HCT116 (cell line): ENCODE measurements around the gene BOC. TPM values are rescaled to one million over a fixed set of nuclear protein-coding genes. Genes with fewer than 3 reads are reported as not detected.

Experiments
- ATAC-seq: fragments of 200-7000 bp; cut with Tn5 transposase; 2 replicates; pipeline ENCODE4 v1.9.1; 2020; ENCODE audit warnings: mild to moderate bottlenecking, moderate library complexity
- BruUV-seq: library from RNA; stranded (reverse); fragments of 400-500 nt; replicated peaks from 2 replicates; lab custom pipeline; 2021; lab: Mats Ljungman, UMichigan
- CTCF ChIA-PET: fragments of 300-600 bp; sonication (Branson Sonifier 250); formaldehyde crosslinking; loops from one replicate; lab custom pipeline; 2021; ENCODE audit warnings: antibody characterized with exemption; lab: Charles Lee
- POLR2A ChIA-PET: fragments of 300-600, 350-600 bp; sonication (Branson Sonifier 250); formaldehyde crosslinking; loops from one replicate; lab custom pipeline; 2021; ENCODE audit warnings: antibody characterized with exemption; lab: Charles Lee
- RAD21 ChIA-PET, 2 experiments: fragments of 300-600 bp; sonication (Branson Sonifier 250); formaldehyde crosslinking; loops; one replicate each; lab custom pipeline; 2023; ENCODE audit warnings: low total read pairs in 2 of 2; ENCODE audit not compliant: uncharacterized antibody in 2 of 2, unreplicated experiment in 2 of 2, low non-redundant PET in 1 of 2; lab: Charles Lee
- DNase-seq: peaks from one replicate; pipeline ENCODE4 v3.0.0-alpha.2; 2010; ENCODE audit warnings: low read depth, low spot score
- H2AFZ ChIP-seq: fragments of 200-600 bp; shearing (Covaris generic), sonication (generic); 2 replicates; pipeline ENCODE4 v1.6.1; 2017; ENCODE audit warnings: low read depth, mixed run types, mixed read lengths, antibody characterized with exemption, low read length; ENCODE audit not compliant: poor library complexity, severe bottlenecking
- H3K27ac ChIP-seq: 2 replicates; pipeline ENCODE4 v1.5.1; 2012; ENCODE audit warnings: low read depth, low read length
- H3K27me3 ChIP-seq: fragments of 200-600 bp; sonication (generic); 2 replicates; pipeline ENCODE4 v1.6.1; 2016; ENCODE audit warnings: mixed run types, low read length, mixed read lengths; ENCODE audit not compliant: insufficient read depth
- H3K36me3 ChIP-seq, 2 experiments: fragments of 200-500 bp in 1 of 2; fragments of 200-600 bp in 1 of 2; sonication (Bioruptor generic) in 1 of 2; sonication (generic) in 1 of 2; 2 replicates each; pipeline versions ENCODE4 v1.5.1 to v1.6.1; 2014 to 2016; ENCODE audit warnings: low read length in 2 of 2, inconsistent platforms in 1 of 2, mixed read lengths in 1 of 2, mixed run types in 1 of 2; ENCODE audit not compliant: insufficient read depth in 2 of 2, control insufficient read depth in 1 of 2
- H3K4me1 ChIP-seq, 2 experiments: fragments of 200-600 bp in 1 of 2; sonication (generic) in 1 of 2; 2 replicates each; pipeline versions ENCODE4 v1.5.1 to v1.6.1; 2012 to 2017; ENCODE audit warnings: low read length in 2 of 2, inconsistent platforms in 1 of 2, mild to moderate bottlenecking in 1 of 2, mixed read lengths in 1 of 2, mixed run types in 1 of 2, moderate library complexity in 1 of 2; ENCODE audit not compliant: insufficient read depth in 2 of 2, control insufficient read depth in 1 of 2
- H3K4me2 ChIP-seq: fragments of 200-600 bp; sonication (generic); 2 replicates; pipeline ENCODE4 v1.6.1; 2017; ENCODE audit warnings: mixed run types, low read length, mixed read lengths
- H3K4me3 ChIP-seq, 2 experiments: fragments of 200-600 bp in 1 of 2; sonication (generic) in 1 of 2; replicated peaks in 1 of 2; 2 replicates each; pipeline ENCODE4 v1.5.1; 2011 to 2016; ENCODE audit warnings: low read length in 2 of 2, control low read depth in 1 of 2, low read depth in 1 of 2, mild to moderate bottlenecking in 1 of 2, mixed read lengths in 1 of 2, mixed run types in 1 of 2
- H3K79me2 ChIP-seq: fragments of 200-600 bp; sonication (generic); 2 replicates; pipeline ENCODE4 v1.6.1; 2017; ENCODE audit warnings: mild to moderate bottlenecking, mixed run types, low read length, moderate library complexity, mixed read lengths; ENCODE audit not compliant: insufficient read depth
- H3K9ac ChIP-seq: fragments of 200-600 bp; sonication (generic); 2 replicates; pipeline ENCODE4 v1.6.1; 2016; ENCODE audit warnings: low read length, mixed read lengths
- H3K9me2 ChIP-seq: fragments of 200-600 bp; sonication (generic), shearing (Covaris generic); 2 replicates; pipeline ENCODE4 v1.6.1; 2017; ENCODE audit warnings: mixed run types, mild to moderate bottlenecking, moderate library complexity; ENCODE audit not compliant: insufficient read depth
- H3K9me3 ChIP-seq, 2 experiments: fragments of 200-500 bp in 1 of 2; fragments of 200-600 bp in 1 of 2; sonication (Bioruptor generic) in 1 of 2; sonication (generic) in 1 of 2; 2 replicates each; pipeline ENCODE4 v1.6.1; 2014 to 2017; ENCODE audit warnings: low read length in 2 of 2, mixed read lengths in 2 of 2, inconsistent platforms in 1 of 2, low read depth in 1 of 2, mild to moderate bottlenecking in 1 of 2, mixed run types in 1 of 2, moderate library complexity in 1 of 2; ENCODE audit not compliant: control insufficient read depth in 1 of 2, insufficient read depth in 1 of 2
- H4K20me1 ChIP-seq: fragments of 200-600 bp; sonication (generic), shearing (Covaris generic); 2 replicates; pipeline ENCODE4 v1.6.1; 2017; ENCODE audit warnings: mixed run types, mild to moderate bottlenecking, moderate library complexity; ENCODE audit not compliant: insufficient read depth
- FOSL1 ChIP-seq: IDR thresholded peaks from 2 replicates; pipeline ENCODE4 v1.6.1; 2012; ENCODE audit warnings: low read depth
- POLR2A ChIP-seq: IDR thresholded peaks from 2 replicates; pipeline ENCODE4 v1.7.0; 2011; ENCODE audit warnings: borderline replicate concordance; ENCODE audit not compliant: insufficient read depth, insufficient read length; ENCODE audit errors: extremely low read depth
- POLR2AphosphoS5 ChIP-seq: IDR thresholded peaks from 2 replicates; pipeline ENCODE4 v1.6.1; 2011; ENCODE audit warnings: mild to moderate bottlenecking, low read depth, low read length, moderate library complexity
- RAD21 ChIP-seq: IDR thresholded peaks from 2 replicates; pipeline ENCODE4 v1.6.1; 2012; ENCODE audit warnings: low read depth, mild to moderate bottlenecking
- SIN3A ChIP-seq: IDR thresholded peaks from 2 replicates; pipeline ENCODE4 v1.6.1; 2012; ENCODE audit warnings: low read depth
- SP1 ChIP-seq: IDR thresholded peaks from 2 replicates; pipeline ENCODE4 v1.6.1; 2012; ENCODE audit warnings: low read depth
- TCF7L2 ChIP-seq: IDR thresholded peaks from 2 replicates; pipeline ENCODE4 v1.7.0; 2011; ENCODE audit warnings: borderline replicate concordance, inconsistent platforms; ENCODE audit not compliant: insufficient read depth, insufficient read length; ENCODE audit errors: extremely low read depth
- YY1 ChIP-seq: IDR thresholded peaks from 2 replicates; pipeline ENCODE4 v1.6.1; 2011; ENCODE audit warnings: low read length, low read depth, moderate library complexity, mild to moderate bottlenecking; ENCODE audit not compliant: insufficient replicate concordance; ENCODE audit errors: extremely low read depth
- ZNF274 ChIP-seq: fragments of 200-500 bp; sonication (Bioruptor generic); IDR thresholded peaks from 2 replicates; pipeline ENCODE4 v1.6.1; 2014; ENCODE audit warnings: mild to moderate bottlenecking, low read depth, low read length, inconsistent platforms
- intact Hi-C: fragments of 100-400 bp; cut with micrococcal nuclease; formaldehyde crosslinking; loops from 2 replicates; pipeline ENCODE4 v1.10.0; 2022
- total RNA-seq: library from RNA; stranded (reverse); gene quantifications from one replicate; pipeline ENCODE4 v1.2.1, GENCODE V29; 2021; ENCODE audit not compliant: unreplicated experiment
- TF ChIP-seq, protein P1 (sequence below), 3 experiments: fragments of 200-600 bp in 1 of 3; sonication (generic) in 1 of 3; IDR thresholded peaks in 2 of 3; conservative IDR thresholded peaks in 1 of 3; 2 replicates each; pipeline ENCODE4 v1.5.1; 2012 to 2017; ENCODE audit warnings: low read depth in 2 of 3, low read length in 2 of 3, antibody characterized with exemption in 1 of 3, borderline replicate concordance in 1 of 3, control low read depth in 1 of 3, mild to moderate bottlenecking in 1 of 3, mixed read lengths in 1 of 3, mixed run types in 1 of 3, moderate library complexity in 1 of 3; ENCODE audit not compliant: insufficient read depth in 1 of 3
- TF ChIP-seq, protein P2 (sequence below): IDR thresholded peaks from 2 replicates; pipeline ENCODE4 v1.6.1; 2012

Gene BOC
- total RNA-seq, 1 experiment from 2014 or later = 3.3 TPM

DNA sequence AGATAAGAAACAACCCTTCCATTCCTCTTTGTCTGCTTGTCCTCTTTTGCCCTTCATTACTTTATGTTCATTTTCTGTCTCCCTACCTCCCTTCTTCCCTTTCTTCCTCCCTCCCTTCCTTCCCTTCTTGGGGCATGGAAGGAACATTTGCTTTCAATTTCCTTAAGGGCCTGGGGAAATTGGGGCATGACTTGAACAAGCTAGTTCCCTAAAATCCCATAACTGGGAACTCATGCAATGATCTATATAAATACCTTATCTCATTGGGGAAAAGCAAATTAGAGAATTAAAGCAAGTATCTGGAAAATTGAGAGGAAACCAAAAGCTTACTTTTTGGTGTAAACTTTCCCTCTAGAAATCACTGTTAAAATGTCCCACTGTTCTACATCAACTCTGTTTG lies 35.7 kb downstream of the BOC start (continued):
- TF ChIP-seq ZNF274 = no peak

DNA sequence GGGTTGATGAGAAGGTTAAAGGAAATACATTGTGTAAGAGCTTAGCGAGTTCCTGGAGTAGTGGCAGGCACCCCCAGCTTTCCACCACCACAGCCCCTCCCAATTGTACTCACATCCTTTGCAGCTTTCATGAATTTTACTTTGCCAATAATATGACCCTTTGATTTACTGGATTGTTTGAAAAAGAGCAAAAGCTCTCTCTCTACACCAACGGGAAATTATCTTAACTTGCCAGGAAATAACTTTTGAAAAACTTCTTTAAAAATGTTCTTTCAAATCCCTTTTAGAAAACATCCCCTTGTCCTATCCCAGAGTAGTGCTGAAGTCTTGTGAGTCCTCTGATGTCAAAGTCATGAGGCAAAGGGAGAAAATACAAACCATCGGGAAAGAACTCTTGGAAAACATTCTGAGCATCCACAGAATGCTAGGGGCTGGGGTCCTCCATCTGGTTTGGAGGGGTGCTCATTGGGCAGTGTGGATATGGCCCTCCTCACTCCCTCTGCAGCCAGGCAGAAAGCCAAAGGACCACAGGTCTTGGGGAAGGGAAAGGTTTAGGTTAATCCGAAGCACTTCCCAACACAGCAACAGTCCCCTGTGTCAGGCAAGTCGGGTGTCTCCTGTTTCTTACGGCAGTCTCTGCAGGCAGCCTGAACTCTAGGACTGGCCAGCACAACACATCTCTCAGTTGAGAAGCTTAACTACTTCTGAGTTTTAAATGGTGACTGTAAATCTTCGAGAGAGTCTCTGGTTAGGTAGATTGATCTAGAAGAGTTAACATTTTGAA lies 36.5 kb downstream of the BOC start:
- CTCF ChIA-PET = no interaction called here

More for the DNA sequence above, 36.5 kb downstream of the BOC start:
- Histone ChIP-seq H3K9me3 (no peaks in the 10 kb centered on the region), H3K27me3 (no peaks in the 10 kb centered on the region), H3K9ac (no peak overlapping the region), H3K79me2 (no peaks in the 10 kb centered on the region), H3K4me2 (no peak overlapping the region), H3K4me3 (no peak overlapping the region), H3K27ac (no peak overlapping the region), H3K4me1 (no peaks in the 10 kb centered on the region), H3K9me2 (no peaks in the 10 kb centered on the region), H2AFZ (no peak overlapping the region)
- ChIA-PET POLR2A (no interaction called here), RAD21 (no interaction called here)
- ATAC-seq = no peak
- no peak for DNase-seq
- intact Hi-C loops = no loop called here
- BruUV-seq = no TSS peak
- TF ChIP-seq YY1 (no peak), SIN3A (no peak), POLR2A (no peak), TCF7L2 (no peak), SP1 (no peak), POLR2AphosphoS5 (no peak), FOSL1 (no peak), RAD21 (no peak)
- TF ChIP-seq, protein P1, sequence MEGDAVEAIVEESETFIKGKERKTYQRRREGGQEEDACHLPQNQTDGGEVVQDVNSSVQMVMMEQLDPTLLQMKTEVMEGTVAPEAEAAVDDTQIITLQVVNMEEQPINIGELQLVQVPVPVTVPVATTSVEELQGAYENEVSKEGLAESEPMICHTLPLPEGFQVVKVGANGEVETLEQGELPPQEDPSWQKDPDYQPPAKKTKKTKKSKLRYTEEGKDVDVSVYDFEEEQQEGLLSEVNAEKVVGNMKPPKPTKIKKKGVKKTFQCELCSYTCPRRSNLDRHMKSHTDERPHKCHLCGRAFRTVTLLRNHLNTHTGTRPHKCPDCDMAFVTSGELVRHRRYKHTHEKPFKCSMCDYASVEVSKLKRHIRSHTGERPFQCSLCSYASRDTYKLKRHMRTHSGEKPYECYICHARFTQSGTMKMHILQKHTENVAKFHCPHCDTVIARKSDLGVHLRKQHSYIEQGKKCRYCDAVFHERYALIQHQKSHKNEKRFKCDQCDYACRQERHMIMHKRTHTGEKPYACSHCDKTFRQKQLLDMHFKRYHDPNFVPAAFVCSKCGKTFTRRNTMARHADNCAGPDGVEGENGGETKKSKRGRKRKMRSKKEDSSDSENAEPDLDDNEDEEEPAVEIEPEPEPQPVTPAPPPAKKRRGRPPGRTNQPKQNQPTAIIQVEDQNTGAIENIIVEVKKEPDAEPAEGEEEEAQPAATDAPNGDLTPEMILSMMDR (IDR thresholded peaks at IDR 0.05 in 2 of 3, conservative IDR thresholded peaks at IDR 0.05 in 1 of 3; ENCODE audit: borderline replicate concordance in 1 of 3, insufficient read depth in 1 of 3, low read depth in 2 of 3, low read length in 2 of 3) = no peak
- TF ChIP-seq, protein P2, sequence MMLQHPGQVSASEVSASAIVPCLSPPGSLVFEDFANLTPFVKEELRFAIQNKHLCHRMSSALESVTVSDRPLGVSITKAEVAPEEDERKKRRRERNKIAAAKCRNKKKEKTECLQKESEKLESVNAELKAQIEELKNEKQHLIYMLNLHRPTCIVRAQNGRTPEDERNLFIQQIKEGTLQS = no peak
- TF ChIP-seq, all 23 proteins: peak for 0
- Histone ChIP-seq H4K20me1 (no peaks in the 10 kb centered on the region), H3K36me3 (no peaks in the 10 kb centered on the region)
